Keratinocyte (primary cell): Measurements from ENCODE around the gene DHTKD1.

Experiments
- EZH2 ChIP-seq: IDR thresholded peaks from one replicate; pipeline ENCODE4 v1.6.1; 2012; ENCODE audit warnings: inconsistent platforms, mild to moderate bottlenecking, low read length, moderate library complexity
- TF ChIP-seq, protein P1 (sequence below), 3 experiments: IDR thresholded peaks in 1 of 3; conservative IDR thresholded peaks in 1 of 3; optimal IDR thresholded peaks in 1 of 3; 2 replicates in 2 of 3; 3 replicates in 1 of 3; pipeline versions ENCODE3 to v1.5.1; 2011; ENCODE audit warnings: low read length in 3 of 3, mild to moderate bottlenecking in 3 of 3, moderate library complexity in 2 of 3, control low read depth in 1 of 3, inconsistent platforms in 1 of 3; ENCODE audit not compliant: insufficient read depth in 2 of 3; ENCODE audit errors: extremely low read depth in 1 of 3

DNA sequence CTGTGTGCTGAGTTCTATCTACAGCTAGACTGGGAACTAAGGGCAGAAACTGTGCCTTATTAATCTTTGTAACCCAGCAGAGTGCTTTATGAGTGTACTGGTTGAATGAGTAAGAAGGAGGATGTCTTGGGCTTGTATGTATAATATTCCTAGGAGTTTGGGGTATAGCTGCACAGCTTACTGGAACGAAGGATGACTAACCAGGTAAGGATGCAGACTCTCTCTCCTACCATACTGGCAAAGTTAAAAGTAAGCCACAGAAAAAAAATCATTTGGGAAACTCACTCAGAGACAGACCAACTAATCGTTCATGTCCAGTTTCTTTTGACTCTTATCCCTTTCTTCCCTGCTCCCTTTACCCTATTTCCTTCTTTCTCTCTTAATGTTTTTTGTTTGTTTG lies 1.4 kb upstream of the DHTKD1 start:
- TF ChIP-seq, protein P1, sequence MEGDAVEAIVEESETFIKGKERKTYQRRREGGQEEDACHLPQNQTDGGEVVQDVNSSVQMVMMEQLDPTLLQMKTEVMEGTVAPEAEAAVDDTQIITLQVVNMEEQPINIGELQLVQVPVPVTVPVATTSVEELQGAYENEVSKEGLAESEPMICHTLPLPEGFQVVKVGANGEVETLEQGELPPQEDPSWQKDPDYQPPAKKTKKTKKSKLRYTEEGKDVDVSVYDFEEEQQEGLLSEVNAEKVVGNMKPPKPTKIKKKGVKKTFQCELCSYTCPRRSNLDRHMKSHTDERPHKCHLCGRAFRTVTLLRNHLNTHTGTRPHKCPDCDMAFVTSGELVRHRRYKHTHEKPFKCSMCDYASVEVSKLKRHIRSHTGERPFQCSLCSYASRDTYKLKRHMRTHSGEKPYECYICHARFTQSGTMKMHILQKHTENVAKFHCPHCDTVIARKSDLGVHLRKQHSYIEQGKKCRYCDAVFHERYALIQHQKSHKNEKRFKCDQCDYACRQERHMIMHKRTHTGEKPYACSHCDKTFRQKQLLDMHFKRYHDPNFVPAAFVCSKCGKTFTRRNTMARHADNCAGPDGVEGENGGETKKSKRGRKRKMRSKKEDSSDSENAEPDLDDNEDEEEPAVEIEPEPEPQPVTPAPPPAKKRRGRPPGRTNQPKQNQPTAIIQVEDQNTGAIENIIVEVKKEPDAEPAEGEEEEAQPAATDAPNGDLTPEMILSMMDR (optimal IDR thresholded peaks at IDR 0.05 in 1 of 3, IDR thresholded peaks at IDR 0.05 in 1 of 3, conservative IDR thresholded peaks at IDR 0.05 in 1 of 3; ENCODE audit: extremely low read depth in 1 of 3, insufficient read depth in 2 of 3, low read length in 3 of 3) = no peak
- no peak for TF ChIP-seq EZH2
